Measurements from ENCODE around the gene NDE1.
"Not testable (repeated sequence)": the region's sequence is repeated elsewhere in the genome, so short reads cannot be mapped to it uniquely, and the experiment has no call there.

NDE1 gene

DNA sequence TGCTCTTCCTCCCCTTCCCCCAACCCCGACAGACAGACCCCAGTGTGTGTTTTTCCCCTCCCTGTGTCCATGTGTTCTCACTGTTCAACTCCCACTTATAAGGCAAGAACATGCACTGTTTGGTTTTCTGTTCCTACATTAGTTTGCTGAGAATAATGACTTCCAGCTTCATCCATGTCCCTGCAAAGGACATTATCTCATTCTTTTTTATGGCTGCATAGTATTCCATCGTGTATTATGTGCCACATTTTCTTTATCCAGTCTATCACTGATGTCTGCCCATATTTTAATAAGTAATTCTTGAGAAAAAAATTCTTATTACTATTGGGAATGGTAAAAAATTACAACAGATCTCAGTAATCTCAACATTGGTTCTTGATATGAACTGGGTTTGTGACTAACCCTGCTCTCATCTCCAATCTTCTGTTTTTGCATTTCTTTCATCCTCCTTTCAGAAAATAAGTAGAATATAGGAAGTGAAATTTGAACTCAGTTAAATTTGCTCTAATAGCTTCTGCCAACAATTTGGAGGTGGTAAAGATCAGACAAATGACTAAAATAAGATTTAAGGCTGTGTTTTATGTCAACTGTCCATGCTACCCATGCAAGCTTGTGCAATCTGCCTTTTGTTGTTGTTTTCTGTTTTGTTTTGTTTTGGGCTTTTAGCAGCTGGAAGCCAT, 18.2 kb upstream of the NDE1 start:
- DNase-seq (ENCODE audit: insufficient read length) (no peak), FAIRE-seq (no peak)
- TF ChIP-seq POLR2A (IDR thresholded peaks at IDR 0.05; ENCODE audit: low read depth, low read length): no peak
- no peak for TF ChIP-seq POLR2AphosphoS5 (IDR thresholded peaks at IDR 0.05; ENCODE audit: low read depth, low read length)
- TF ChIP-seq TAF1 (IDR thresholded peaks at IDR 0.05; ENCODE audit: borderline replicate concordance, low read depth, low read length): no peak

- FAIRE-seq (no peak), DNase-seq (ENCODE audit: insufficient read length) (no peak)
- TF ChIP-seq POLR2AphosphoS5 (IDR thresholded peaks at IDR 0.05; ENCODE audit: low read depth, low read length) (no peak), TAF1 (IDR thresholded peaks at IDR 0.05; ENCODE audit: borderline replicate concordance, low read depth, low read length) (no peak), POLR2A (IDR thresholded peaks at IDR 0.05; ENCODE audit: low read depth, low read length) (no peak)
Measured at GRCh38 chr16:15635926-15636325, 14.1 kb upstream of the NDE1 start.

DNA sequence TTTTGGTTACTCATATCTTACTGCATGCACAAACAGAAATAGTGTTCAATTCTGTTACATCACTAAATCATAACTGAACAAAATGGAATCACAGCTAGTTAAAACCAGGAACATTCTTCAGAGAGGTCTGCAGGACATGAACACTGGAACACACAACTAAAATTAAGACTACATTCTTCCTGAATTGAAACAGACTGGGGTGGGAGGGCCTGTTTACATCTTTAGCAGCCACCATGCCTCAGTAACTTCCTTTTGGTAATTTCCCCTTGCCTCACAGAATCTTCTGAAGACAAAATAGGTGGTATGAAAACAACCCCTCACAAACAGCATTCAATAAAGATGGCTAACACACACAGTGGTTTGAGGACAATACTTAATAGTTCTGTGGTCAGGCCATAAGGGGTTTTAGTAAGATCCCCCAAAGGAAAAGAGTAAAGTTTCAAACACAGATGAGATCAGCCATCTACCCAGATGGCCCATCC, 13.6 kb upstream of the NDE1 start:
- TF ChIP-seq TAF1 (IDR thresholded peaks at IDR 0.05; ENCODE audit: borderline replicate concordance, low read depth, low read length) (no peak), POLR2A (IDR thresholded peaks at IDR 0.05; ENCODE audit: low read depth, low read length) (peak; percentile 6; the same call in 1 of the 2 replicates)
- no peak for DNase-seq (ENCODE audit: insufficient read length)
- FAIRE-seq: peak; percentile 78

DNA sequence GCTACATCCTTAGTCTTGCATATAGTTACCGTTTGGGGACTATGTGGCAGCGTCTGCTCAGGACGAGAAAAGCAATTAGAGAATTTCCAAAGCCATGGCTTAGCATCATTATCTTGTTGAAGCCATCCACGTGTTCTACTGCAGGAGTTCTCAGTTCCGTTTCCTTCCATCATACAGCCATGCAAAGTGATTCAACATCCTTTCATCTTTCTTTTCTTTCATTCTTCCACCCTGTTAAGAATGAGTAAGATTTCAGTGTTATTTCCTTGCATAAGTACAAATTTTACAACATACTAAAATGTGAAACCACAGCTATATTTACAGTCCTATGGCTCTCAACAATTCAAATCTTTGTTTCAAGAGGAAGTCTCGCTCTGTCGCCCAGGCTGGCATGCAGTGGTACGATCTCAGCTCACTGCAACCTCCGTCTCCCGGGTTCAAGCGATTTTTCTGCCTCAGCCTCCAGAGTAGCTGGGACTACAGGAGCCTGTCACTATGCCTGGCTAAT, 10.9 kb upstream of the NDE1 start:
- TF ChIP-seq POLR2AphosphoS5 (IDR thresholded peaks at IDR 0.05; ENCODE audit: low read depth, low read length) (no peak), POLR2A (IDR thresholded peaks at IDR 0.05; ENCODE audit: low read depth, low read length) (0 out of 2 replicates have a peak, but pooled peaks have one; percentile 31)
- no peak for DNase-seq (ENCODE audit: insufficient read length)
- peak; percentile 81 for FAIRE-seq

- TF ChIP-seq TAF1 (IDR thresholded peaks at IDR 0.05; ENCODE audit: borderline replicate concordance, low read depth, low read length) (no peak), POLR2A (IDR thresholded peaks at IDR 0.05; ENCODE audit: low read depth, low read length) (no peak)
- FAIRE-seq: no peak
- no peak for DNase-seq (ENCODE audit: insufficient read length)
Measured at GRCh38 chr16:15640966-15641365, 9.1 kb upstream of the NDE1 start.

DNA sequence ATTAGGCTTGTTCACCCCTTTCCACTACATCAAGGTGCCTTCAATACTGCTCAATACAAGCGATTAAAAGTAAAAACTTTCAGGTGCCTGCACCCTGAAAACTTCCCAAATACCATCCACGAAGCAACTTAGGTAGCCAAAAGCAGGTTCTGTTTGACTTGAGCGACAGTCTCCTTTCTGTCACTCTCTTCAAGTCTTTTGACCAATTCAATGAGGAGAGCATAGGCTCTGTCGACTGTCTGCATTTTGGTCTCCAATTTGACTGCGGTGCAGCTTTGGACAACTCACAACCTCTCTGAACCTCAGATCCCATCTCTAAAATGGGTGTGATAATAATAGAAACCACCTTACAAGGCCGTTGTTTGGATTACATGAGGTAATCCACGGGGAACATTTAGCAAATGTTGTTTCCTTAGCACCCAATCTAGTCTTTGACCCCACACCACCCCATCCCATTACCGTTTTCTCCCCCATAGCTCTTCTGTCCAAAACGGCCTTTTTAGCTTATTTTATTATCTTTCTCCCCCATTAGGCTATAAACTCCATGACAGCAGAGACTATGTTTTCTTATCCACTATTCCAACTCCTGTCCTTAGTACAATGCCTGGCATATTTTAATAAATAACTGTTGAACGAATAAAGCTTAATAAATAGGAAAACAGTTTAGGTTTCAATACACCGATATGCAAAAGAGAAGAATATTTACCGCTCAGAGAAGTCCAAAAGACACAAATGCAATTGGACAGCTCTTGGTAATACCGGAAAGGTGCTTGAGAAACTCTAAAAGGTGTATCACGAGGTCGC, 8.1 kb upstream of the NDE1 start:
- FAIRE-seq (peak; percentile 44), DNase-seq (ENCODE audit: insufficient read length) (no peak)
- TF ChIP-seq POLR2AphosphoS5 (IDR thresholded peaks at IDR 0.05; ENCODE audit: low read depth, low read length) (no peak), POLR2A (IDR thresholded peaks at IDR 0.05; ENCODE audit: low read depth, low read length) (no peak), TAF1 (IDR thresholded peaks at IDR 0.05; ENCODE audit: borderline replicate concordance, low read depth, low read length) (no peak)

GRCh38 chr16:15642557-15643047, 7.4 kb upstream of the NDE1 start:
- peak; percentile 43 for DNase-seq (ENCODE audit: insufficient read length)
- TF ChIP-seq POLR2AphosphoS5 (IDR thresholded peaks at IDR 0.05; ENCODE audit: low read depth, low read length): peak; percentile 84
- TF ChIP-seq TAF1 (IDR thresholded peaks at IDR 0.05; ENCODE audit: borderline replicate concordance, low read depth, low read length): peak; percentile 56; the same call in 1 of the 2 replicates
- peak; percentile 60 for TF ChIP-seq POLR2A (IDR thresholded peaks at IDR 0.05; ENCODE audit: low read depth, low read length)
- FAIRE-seq: peak; percentile 96

DNA sequence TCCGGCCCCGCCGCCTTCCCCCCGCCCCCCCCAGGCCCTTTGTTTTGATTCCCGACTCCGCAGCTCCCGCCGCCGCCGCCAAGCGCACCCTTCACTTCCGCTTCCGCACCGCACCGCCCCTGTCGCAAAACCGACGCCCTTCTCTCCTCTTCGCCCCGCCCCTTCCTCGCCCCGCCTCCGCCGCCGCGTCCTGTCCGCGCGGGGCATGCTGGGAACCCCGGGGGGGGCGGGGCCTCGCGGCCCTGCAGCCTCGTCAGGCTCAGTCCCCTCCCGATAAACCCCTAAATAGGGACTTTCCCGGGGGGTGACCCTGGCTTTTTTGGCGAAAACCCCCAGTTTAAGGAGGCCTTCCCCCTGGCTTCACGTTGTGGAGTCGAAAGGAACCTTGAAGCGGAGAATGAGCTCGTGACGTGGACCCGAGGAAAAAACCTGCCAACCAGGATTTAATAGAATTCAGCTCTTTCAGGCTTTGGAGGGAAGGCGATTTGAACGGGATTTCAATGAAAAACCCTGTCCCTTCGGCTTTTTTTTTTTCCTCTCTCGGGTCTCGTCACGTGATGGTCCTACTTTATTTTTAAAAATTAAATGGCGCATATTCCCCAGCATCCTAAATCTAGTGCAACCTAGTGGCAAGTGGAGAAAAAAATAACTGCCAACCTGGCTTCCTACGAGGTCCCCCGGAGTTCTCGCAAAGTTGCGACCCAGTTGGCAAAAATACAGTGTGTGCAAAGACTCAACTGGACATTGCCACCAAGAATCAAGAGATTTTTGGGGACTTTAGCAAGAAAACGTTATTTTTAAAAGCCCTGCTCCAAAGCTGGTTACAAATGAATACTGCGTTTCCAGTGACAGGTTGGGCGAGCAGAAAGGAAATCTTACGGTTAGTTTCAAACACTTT, 6.7 kb upstream of the NDE1 start, which contains the start of gene MARF1:
TSS of gene MARF1 (minus strand) at position 107 of the 898 bp plus-strand sequence. CDS start 3,921 bp downstream, outside the sequence.
- peak; percentile 53 for FAIRE-seq
- TF ChIP-seq POLR2A (IDR thresholded peaks at IDR 0.05; ENCODE audit: low read depth, low read length): peak; percentile 71
- no peak; the same call in 1 of the 2 replicates for TF ChIP-seq POLR2AphosphoS5 (IDR thresholded peaks at IDR 0.05; ENCODE audit: low read depth, low read length)
- TF ChIP-seq TAF1 (IDR thresholded peaks at IDR 0.05; ENCODE audit: borderline replicate concordance, low read depth, low read length): no peak

DNA sequence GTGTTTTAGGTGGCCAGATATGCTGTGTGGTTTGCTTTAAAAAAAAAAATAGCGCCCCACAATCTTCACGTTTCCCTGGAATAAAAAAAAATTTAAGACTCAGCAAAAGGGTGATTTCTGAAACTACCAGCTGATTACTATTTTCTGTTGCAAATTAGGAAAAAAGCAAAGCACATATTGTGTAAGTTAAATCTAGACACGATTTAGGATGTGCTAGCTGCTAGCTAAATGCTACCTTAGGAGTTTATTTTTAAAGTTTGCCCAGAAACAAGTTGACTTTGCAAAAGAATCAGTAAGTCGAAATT, 6.1 kb upstream of the NDE1 start:
- TF ChIP-seq POLR2A (IDR thresholded peaks at IDR 0.05; ENCODE audit: low read depth, low read length): no peak
- FAIRE-seq: no peak
- no peak for DNase-seq (ENCODE audit: insufficient read length)

More for the DNA sequence above, 6.7 kb upstream of the NDE1 start, which contains the start of gene MARF1:
- DNase-seq (ENCODE audit: insufficient read length): peak; percentile 47

DNA sequence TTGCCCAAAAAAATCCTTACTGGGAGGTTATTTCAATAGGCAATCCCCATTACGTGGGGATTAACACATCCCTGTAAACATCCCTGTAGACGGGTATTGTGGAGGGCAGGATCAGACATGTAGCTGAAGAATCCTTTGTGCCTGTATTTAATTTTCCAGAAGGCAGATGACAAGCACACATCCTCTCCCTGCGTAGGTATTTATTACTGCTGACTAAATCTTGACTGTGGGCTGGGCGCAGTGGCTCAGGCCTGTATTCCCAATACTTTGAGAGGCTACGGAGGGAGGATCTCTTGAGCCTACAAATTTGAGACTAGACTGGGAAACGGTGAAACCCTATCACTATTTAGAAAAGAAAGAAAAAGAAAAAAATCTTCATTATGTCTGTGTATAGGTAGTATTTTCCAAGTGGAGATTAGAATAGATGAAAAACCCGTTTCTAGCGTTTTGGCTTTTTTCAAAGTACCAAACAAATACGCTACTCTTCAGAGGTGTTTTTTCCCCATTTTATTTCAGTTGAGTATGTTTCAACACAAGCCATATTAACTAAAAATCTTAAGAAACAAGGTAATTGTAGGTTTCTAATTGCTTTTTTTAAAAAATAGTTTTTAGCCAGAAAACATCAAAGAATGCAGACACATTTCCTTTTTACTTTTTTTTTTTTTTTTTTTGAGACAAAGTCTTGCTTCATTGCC, 5.6 kb upstream of the NDE1 start:
- TF ChIP-seq POLR2A (IDR thresholded peaks at IDR 0.05; ENCODE audit: low read depth, low read length): no peak; the same call in 1 of the 2 replicates
- no peak for TF ChIP-seq POLR2AphosphoS5 (IDR thresholded peaks at IDR 0.05; ENCODE audit: low read depth, low read length)
- TF ChIP-seq TAF1 (IDR thresholded peaks at IDR 0.05; ENCODE audit: borderline replicate concordance, low read depth, low read length): no peak
- DNase-seq (ENCODE audit: insufficient read length): no peak
- no peak for FAIRE-seq

DNA sequence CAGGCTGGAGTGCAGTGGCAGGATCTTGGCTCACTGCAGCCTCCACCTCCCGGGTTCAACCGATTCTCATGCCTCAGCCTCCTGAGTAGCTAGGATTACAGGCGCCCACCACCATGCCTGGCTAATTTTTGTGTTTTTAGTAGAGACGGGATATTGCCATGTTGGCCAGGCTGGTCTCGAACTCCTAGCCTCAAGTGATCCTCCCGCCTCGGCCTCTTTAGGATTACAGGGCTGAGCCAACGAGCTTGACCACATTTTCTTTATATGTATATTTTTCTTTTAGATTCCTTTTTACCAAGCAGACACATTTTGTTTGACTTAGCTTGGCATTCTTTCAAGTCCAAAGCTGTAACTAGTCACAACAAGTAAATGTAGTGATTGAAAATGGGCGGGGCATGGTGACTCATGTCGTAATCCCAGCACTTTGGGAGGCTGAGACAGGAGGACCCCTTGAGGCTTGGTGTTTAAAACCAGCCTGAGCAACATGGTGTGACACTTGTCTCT, 5.0 kb upstream of the NDE1 start:
- not testable (repeated sequence) for DNase-seq (ENCODE audit: insufficient read length); FAIRE-seq

DNA sequence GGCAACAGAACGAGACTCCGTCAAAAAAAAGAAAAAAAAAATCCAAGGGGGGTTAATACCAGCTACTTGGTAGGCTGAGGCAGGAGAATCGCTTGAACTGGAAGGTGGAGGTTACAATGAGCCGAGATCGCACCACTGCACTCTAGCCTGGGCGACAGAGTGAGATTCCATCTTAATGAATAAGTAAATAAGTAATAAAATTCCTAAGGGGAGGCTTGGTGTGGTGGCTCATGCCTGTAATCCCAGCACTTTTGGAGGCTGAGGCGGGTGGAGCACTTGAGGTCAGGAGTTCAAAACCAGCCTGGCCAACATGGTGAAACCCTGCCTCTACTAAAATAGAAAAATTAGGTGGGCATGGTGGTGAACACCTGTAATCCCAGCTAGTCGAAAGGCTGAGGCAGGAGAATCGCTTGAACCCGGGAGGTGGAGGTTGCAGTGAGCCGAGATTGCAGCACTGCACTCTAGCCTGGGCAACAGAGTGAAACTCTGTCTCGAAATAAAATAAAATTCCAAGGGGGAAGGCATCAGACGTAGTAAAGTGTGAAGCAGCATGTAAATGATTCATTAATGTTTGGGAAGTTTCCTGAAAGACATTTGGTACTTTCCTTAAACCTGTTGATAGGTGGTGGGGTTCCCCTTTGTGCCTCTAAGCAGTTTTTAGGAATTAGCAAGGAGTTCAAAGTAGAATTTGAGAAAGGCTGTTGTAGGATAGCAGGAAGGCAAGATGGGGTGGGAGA, 3.3 kb upstream of the NDE1 start:
- not testable (repeated sequence) for DNase-seq (ENCODE audit: insufficient read length); FAIRE-seq

All from GM12892 (cell line).